HG03558 (cell line): ENCODE measurements around the gene ARFRP1.
"Not testable (repeated sequence)": the region's sequence is repeated elsewhere in the genome, so short reads cannot be mapped to it uniquely, and the experiment has no call there.

Source experiments
- ATAC-seq: cut with Tn5 transposase; IDR thresholded peaks from one replicate; pipeline ENCODE4 v1.9.1; 2021; ENCODE audit warnings: moderate number of reproducible peaks; ENCODE audit not compliant: unreplicated experiment; ENCODE audit errors: extremely low read depth

The ARFRP1 gene

GRCh38 chr20:63659370-63659769 lies 48.4 kb downstream of the ARFRP1 start:
- no peak for ATAC-seq

- ATAC-seq: peak; percentile 13
These were observed 49.0 kb downstream of the ARFRP1 start for GRCh38 chr20:63658749-63659187.

DNA sequence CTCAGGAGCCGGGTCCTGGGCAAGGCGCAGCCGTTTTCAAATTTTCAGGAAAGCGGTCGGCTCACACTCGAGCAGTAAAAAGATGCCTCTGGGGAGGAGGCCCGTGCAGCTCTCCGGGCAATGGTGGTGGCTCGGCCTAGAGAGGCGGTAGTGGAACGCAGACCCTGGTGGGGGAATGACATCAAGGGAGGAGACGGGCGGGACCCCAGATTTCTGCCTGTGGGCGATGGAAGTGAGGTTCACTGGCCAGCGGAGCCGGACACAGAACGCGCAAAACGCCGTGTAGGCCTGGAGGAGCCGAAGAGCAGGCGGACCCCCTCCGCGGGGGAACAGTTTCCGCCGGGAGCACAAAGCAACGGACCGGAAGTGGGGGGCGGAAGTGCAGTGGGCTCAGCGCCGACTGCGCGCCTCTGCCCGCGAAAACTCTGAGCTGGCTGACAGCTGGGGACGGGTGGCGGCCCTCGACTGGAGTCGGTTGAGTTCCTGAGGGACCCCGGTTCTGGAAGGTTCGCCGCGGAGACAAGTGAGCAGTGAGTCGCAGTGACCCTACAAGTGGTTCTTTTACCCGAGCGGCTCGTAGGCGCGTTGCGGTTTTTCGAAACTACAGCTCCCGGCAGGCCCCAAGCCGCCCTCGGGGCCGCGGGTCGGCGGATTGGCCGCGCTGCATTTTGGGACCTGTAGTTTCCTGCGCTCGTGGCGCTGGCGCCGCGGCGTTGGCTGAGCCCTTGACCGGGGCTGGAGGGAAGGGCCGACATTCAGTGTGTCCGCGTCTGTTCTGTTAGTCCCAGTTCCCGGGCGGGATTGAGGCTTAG lies 49.6 kb downstream of the ARFRP1 start, which contains the start of gene RTEL1:
TSS of gene RTEL1 (plus strand) at position 376 of the 812 bp plus-strand sequence. CDS start 1,091 bp downstream, outside the sequence.
- ATAC-seq: peak; percentile 78

- no peak for ATAC-seq
These were observed 50.4 kb downstream of the ARFRP1 start for GRCh38 chr20:63657260-63657936.

DNA sequence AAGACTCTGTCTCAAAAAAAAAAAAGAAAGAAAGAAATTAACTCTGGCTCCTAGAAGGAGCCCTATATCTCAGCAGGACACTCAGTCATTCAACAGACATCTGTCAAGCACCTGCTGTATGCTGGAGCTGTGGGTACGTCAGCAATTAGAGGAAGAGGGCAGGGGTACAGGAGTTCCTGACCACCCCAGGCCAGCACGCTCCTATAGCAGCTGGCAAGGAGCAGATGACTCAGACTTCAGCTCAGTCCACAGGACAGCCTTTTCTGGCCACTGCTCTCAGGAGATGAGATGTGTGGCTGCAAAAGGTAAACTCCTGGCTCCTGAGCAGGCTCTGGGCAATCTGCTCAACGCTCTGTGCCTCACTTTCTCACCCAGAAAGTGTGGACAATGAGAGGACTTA lies 51.3 kb downstream of the ARFRP1 start:
- ATAC-seq: no peak

DNA sequence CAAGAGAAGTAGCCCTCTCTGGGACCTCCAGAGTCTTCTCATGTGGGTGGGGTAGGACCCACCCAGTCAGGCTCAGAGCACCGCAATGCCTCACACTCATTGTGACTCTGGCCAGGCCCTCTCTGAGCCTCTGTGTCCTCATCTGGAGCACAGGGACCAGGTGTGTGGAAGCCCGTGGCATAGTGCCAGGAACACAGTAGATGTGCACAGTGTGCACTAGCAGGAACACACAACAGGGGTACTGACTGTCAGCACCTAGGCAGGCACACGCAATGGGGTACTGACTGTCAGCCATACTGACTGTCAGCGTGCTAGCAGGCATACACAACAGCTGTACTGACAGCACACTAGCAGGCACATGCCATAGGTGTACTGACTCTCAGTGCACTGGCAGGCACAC lies 52.5 kb downstream of the ARFRP1 start:
- no peak for ATAC-seq

- no peak for ATAC-seq
These were observed 53.7 kb downstream of the ARFRP1 start for GRCh38 chr20:63653974-63654668.

DNA sequence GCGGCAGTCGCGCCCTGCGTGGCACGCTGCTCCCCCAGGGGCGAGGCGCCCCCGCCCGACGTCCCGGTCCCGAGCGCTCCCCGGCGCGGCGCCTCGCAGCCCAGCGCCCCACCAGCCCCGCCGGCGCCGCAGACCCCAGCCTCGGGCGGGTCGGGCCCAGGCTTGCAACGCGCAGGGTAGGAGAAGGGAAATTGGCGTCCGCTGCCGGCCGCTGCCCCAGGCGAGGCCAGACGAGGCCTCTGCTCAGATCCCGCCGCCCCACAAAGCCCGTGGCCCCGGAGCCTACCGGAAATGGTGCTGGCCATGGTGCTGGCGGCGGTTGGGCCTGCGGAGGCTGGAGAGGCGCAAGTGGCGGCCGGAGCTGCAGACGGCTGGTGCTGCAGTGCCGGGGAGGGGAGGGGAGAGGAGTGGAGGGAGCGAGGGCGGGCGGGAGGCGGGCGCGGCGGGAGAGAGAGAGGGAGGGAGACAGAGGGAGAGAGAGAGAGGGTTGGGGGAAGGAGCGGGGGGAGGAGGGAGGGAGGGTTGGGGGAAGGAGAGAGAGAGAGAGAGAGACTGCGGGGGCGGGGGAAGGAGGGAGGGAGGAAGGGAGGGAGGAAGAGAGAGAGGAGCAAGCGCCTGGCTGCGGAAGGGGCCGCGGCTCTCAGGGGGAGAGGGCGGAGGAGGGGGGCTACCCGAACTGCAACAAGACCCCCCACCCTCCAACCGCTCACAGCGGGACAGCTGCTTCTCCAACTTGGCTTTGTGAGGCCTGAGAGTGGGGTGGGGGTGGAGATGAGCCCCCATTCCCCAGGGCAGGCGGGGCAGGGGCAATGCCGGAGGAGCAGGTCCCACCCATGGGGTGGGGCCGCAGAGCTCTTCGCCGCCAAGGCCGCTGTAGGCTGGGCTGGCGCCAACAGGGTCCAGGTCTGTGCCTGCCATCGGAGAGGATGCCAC lies 54.5 kb downstream of the ARFRP1 start, which contains the start of gene STMN3:
TSS of gene STMN3 (minus strand) at position 384 of the 933 bp plus-strand sequence. CDS start at position 305, 79 bp downstream.
- ATAC-seq: no peak

- no peak for ATAC-seq
These were observed 55.4 kb downstream of the ARFRP1 start for GRCh38 chr20:63652192-63652980.

DNA sequence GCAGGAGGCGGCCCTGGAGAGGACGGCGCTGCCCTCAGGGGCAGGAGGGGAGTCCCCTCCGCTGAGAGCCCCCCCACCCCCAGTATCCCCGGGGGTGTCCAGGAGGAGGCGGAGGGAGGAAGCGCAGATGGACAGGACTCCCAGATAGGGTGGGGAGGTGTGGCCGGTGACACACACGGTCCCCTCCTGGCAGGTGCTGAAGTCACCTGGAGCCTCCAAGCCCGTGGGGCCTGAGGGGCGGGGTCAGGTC lies 55.9 kb downstream of the ARFRP1 start:
- no peak for ATAC-seq

GRCh38 chr20:63650486-63650885 lies 57.3 kb downstream of the ARFRP1 start:
- ATAC-seq: not testable (repeated sequence)

GRCh38 chr20:63648895-63649589 lies 58.7 kb downstream of the ARFRP1 start:
- no peak for ATAC-seq
